Lower leg skin (tissue), 3 donors: Measurements from ENCODE around the gene ANKHD1.

Experiments used
- CTCF ChIP-seq, 3 donors: fragments of 450-650 bp; IDR thresholded peaks; one replicate each; pipeline ENCODE4 v1.5.1; 2016; ENCODE audit warnings: antibody characterized with exemption in 3 of 3, mild to moderate bottlenecking in 3 of 3, moderate library complexity in 2 of 3
- POLR2A ChIP-seq, 2 donors: fragments of 450-650 bp; IDR thresholded peaks; one replicate each; pipeline ENCODE4 v1.6.1; 2016 to 2017; ENCODE audit warnings: antibody characterized with exemption in 2 of 2, mild to moderate bottlenecking in 1 of 2, moderate library complexity in 1 of 2

- TF ChIP-seq CTCF (IDR thresholded peaks at IDR 0.05) (no peak), POLR2A (IDR thresholded peaks at IDR 0.05) (no peak)
Measured at GRCh38 chr5:140573683-140574082, 172.1 kb downstream of the ANKHD1 start.
